Tibial nerve (tissue), 4 donors: ENCODE measurements around the gene FAM131A.

Experiments used
- EP300 ChIP-seq, 2 donors: sonication (generic); formaldehyde crosslinking; IDR thresholded peaks; one replicate each; pipeline ENCODE4 v1.6.1; 2017; ENCODE audit warnings: antibody characterized with exemption in 2 of 2, mild to moderate bottlenecking in 1 of 2
- TF ChIP-seq, protein P1 (sequence below), 5 experiments: fragments of 200-600 bp in 3 of 5; fragments of 450-650 bp in 2 of 5; sonication (generic) in 3 of 5; IDR thresholded peaks; one replicate each; pipeline ENCODE4 v1.5.1; 2016 to 2019; ENCODE audit warnings: antibody characterized with exemption in 5 of 5, mild to moderate bottlenecking in 3 of 5, moderate library complexity in 2 of 5

DNA sequence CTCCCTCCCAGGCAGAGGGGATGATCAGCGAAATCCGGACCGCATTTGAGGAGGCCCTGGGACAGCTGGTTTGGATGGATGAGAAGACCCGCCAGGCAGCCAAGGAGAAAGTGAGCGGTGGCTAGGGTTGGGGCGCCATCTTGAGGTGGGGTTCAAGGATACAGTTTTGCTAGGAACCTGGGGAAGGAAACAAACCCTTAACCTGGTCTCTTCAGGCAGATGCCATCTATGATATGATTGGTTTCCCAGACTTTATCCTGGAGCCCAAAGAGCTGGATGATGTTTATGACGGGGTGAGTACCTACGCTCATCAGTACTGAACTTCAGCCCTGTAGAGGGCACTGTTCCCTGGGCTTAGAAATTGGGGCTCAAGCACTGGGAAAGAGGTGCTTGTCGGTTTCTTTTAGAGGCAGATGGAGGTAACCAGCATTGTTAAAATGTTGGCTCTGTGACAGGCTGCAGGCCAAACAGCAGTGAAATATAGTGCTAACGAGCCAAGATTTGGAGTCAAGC, 47.9 kb upstream of the FAM131A start:
- TF ChIP-seq, protein P1, sequence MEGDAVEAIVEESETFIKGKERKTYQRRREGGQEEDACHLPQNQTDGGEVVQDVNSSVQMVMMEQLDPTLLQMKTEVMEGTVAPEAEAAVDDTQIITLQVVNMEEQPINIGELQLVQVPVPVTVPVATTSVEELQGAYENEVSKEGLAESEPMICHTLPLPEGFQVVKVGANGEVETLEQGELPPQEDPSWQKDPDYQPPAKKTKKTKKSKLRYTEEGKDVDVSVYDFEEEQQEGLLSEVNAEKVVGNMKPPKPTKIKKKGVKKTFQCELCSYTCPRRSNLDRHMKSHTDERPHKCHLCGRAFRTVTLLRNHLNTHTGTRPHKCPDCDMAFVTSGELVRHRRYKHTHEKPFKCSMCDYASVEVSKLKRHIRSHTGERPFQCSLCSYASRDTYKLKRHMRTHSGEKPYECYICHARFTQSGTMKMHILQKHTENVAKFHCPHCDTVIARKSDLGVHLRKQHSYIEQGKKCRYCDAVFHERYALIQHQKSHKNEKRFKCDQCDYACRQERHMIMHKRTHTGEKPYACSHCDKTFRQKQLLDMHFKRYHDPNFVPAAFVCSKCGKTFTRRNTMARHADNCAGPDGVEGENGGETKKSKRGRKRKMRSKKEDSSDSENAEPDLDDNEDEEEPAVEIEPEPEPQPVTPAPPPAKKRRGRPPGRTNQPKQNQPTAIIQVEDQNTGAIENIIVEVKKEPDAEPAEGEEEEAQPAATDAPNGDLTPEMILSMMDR (IDR thresholded peaks at IDR 0.05): peak in 4 of 5 experiments; percentile 33 to 56 (median 39)
- no peak for TF ChIP-seq EP300 (IDR thresholded peaks at IDR 0.05)
